ENCODE results near the gene SH3GLB2.
"Not testable (repeated sequence)": the region's sequence is repeated elsewhere in the genome, so short reads cannot be mapped to it uniquely, and the experiment has no call there.

DNA sequence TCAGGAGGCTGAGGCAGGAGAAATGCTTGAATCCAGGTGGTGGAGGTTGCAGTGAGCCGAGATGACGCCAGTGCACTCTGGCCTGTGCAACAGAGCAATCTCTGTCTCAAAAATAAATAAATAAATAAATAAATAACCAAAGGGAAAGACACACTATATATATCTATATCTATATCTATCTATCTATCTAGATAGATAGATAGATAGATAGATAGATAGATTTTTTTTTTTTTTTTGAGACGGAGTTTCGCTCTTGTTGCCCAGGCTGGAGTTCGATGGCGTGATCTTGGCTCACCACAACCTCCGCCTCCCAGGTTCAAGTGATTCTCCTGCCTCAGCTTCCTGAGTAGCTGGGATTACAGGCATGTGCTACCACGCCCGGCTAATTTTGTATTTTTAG, 66.7 kb downstream of the SH3GLB2 start:
- TF ChIP-seq GABPA (IDR thresholded peaks at IDR 0.05; ENCODE audit: borderline replicate concordance, insufficient read depth, low read length); POLR2A (IDR thresholded peaks at IDR 0.05; ENCODE audit: control extremely low read depth in 1 of 2, low read depth in 2 of 2, low read length in 2 of 2): not testable (repeated sequence)
- TF ChIP-seq, protein P1, sequence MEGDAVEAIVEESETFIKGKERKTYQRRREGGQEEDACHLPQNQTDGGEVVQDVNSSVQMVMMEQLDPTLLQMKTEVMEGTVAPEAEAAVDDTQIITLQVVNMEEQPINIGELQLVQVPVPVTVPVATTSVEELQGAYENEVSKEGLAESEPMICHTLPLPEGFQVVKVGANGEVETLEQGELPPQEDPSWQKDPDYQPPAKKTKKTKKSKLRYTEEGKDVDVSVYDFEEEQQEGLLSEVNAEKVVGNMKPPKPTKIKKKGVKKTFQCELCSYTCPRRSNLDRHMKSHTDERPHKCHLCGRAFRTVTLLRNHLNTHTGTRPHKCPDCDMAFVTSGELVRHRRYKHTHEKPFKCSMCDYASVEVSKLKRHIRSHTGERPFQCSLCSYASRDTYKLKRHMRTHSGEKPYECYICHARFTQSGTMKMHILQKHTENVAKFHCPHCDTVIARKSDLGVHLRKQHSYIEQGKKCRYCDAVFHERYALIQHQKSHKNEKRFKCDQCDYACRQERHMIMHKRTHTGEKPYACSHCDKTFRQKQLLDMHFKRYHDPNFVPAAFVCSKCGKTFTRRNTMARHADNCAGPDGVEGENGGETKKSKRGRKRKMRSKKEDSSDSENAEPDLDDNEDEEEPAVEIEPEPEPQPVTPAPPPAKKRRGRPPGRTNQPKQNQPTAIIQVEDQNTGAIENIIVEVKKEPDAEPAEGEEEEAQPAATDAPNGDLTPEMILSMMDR (IDR thresholded peaks at IDR 0.05; ENCODE audit: control extremely low read depth in 1 of 3, insufficient read depth in 1 of 3, low read depth in 1 of 3, low read length in 3 of 3): not testable (repeated sequence)
